Right renal cortex interstitium (tissue), 3 donors: ENCODE results near the gene RAB40B. TPM values are rescaled to one million over a fixed set of nuclear protein-coding genes. Genes with fewer than 3 reads are reported as not detected.

Source experiments
- DNase-seq, 3 donors: peaks; one replicate each; pipeline ENCODE4 v3.0.0-alpha.2; 2013; ENCODE audit warnings: low read depth in 3 of 3, low spot score in 2 of 3
- polyA plus RNA-seq, 3 donors: library from polyadenylated mRNA; unstranded; fragments of 120-200 nt; gene quantifications; one replicate each; pipeline ENCODE4 v1.2.1, GENCODE V29; 2013; ENCODE audit not compliant: insufficient read length in 3 of 3

The RAB40B gene
- polyA plus RNA-seq, 3 donors: 15.1 to 17.4 (median 17.2) TPM

- DNase-seq: no peak
Observed at GRCh38 chr17:82627405-82627804, 71.1 kb downstream of the RAB40B start.

GRCh38 chr17:82623707-82624106 lies 74.8 kb downstream of the RAB40B start:
- no peak for DNase-seq

- DNase-seq: no peak
Observed at GRCh38 chr17:82619641-82620040, 78.9 kb downstream of the RAB40B start.

- no peak for DNase-seq
Observed at GRCh38 chr17:82619211-82619610, 79.3 kb downstream of the RAB40B start.

- DNase-seq: no peak
Observed at GRCh38 chr17:82616021-82616711, 82.3 kb downstream of the RAB40B start.

GRCh38 chr17:82615084-82616020 lies 83.1 kb downstream of the RAB40B start:
- no peak for DNase-seq

- DNase-seq: no peak
Observed at GRCh38 chr17:82614095-82614631, 84.3 kb downstream of the RAB40B start.

- no peak for DNase-seq
Observed at GRCh38 chr17:82613283-82614094, 85.0 kb downstream of the RAB40B start.

- DNase-seq: no peak
Observed at GRCh38 chr17:82611140-82612058, 87.1 kb downstream of the RAB40B start.

- no peak for DNase-seq
Observed at GRCh38 chr17:82609655-82610054, 88.8 kb downstream of the RAB40B start.

GRCh38 chr17:82608816-82609215 lies 89.7 kb downstream of the RAB40B start:
- DNase-seq: no peak

GRCh38 chr17:82605939-82606600 lies 92.4 kb downstream of the RAB40B start:
- no peak for DNase-seq

Other genes starting within 250 kb of the RAB40B start
- gene CYBC1, start 247.9 kb downstream of the RAB40B start, polyA plus RNA-seq: 10 to 100 TPM; 40.6 to 44.6 (median 44.6) TPM
- gene NARF, start 240.0 kb downstream of the RAB40B start, polyA plus RNA-seq: 10 to 100 TPM; 69.8 to 80.9 (median 79.2) TPM
- gene FOXK2, start 179.0 kb downstream of the RAB40B start, polyA plus RNA-seq: 10 to 100 TPM; 35.2 to 37.9 (median 36.0) TPM
- 10 to 100 TPM; 88.7 to 98.3 (median 98.2) TPM for gene WDR45B, start 50.3 kb downstream of the RAB40B start, polyA plus RNA-seq
- gene FN3KRP, start 18.0 kb upstream of the RAB40B start, polyA plus RNA-seq: 10 to 100 TPM; 38.9 to 42.4 (median 39.9) TPM
- 10 to 100 TPM; 18.1 to 24.8 (median 24.3) TPM for gene FN3K, start 36.9 kb upstream of the RAB40B start, polyA plus RNA-seq
- 10 to 100 TPM; 54.0 to 58.6 (median 58.1) TPM for gene TBCD, start 53.4 kb upstream of the RAB40B start, polyA plus RNA-seq
- gene ZNF750, start 141.3 kb upstream of the RAB40B start, polyA plus RNA-seq: 1 to 10 TPM; 1.2 to 1.8 (median 1.6) TPM